GM12878 (cell line): ENCODE data around the gene ENTPD6. TPM values are rescaled to one million over a fixed set of nuclear protein-coding genes. Genes with fewer than 3 reads are reported as not detected.

Source experiments
- ATAC-seq: fragments of 200-7000 bp; cut with Tn5 transposase; 3 replicates; pipeline ENCODE4 v1.9.1; 2020; ENCODE audit warnings: mild to moderate bottlenecking, moderate library complexity
- BruUV-seq: library from RNA; stranded (reverse); fragments of 400-500 nt; replicated peaks from 2 replicates; lab custom pipeline; 2021; lab: Mats Ljungman, UMichigan
- CTCF ChIA-PET: fragments of 300-600 bp; sonication (Branson Sonifier 250); formaldehyde crosslinking; extraction: SDS; loops from one replicate; lab custom pipeline; 2021; ENCODE audit warnings: inconsistent platforms; lab: Yijun Ruan, JAX
- POLR2A ChIA-PET: fragments of 350-600 bp; formaldehyde crosslinking; extraction: SDS; loops from one replicate; lab custom pipeline; 2021; ENCODE audit warnings: inconsistent platforms; lab: Charles Lee
- RAD21 ChIA-PET: fragments of 300-600 bp; sonication (Branson Sonifier 250); formaldehyde crosslinking; loops from one replicate; lab custom pipeline; 2023; ENCODE audit warnings: antibody characterized with exemption; ENCODE audit not compliant: unreplicated experiment; lab: Charles Lee
- SMC1A ChIA-PET: fragments of 300-600 bp; sonication (Branson Sonifier 250); formaldehyde crosslinking; loops from one replicate; lab custom pipeline; 2023; ENCODE audit not compliant: unreplicated experiment, uncharacterized antibody; lab: Charles Lee
- DNase-seq: peaks from one replicate; pipeline ENCODE4 v3.0.0-alpha.2; 2011; ENCODE audit warnings: low read depth, low spot score
- FAIRE-seq: peaks from 3 replicates; lab custom pipeline; 2011; peaks lifted over from hg19 to GRCh38; lab: Jason Lieb, UNC
- H2AFZ ChIP-seq: 2 replicates; pipeline ENCODE4 v1.6.0; 2011; ENCODE audit warnings: low read depth, low read length, control low read depth; ENCODE audit not compliant: control insufficient read depth
- H3K27ac ChIP-seq: 2 replicates; pipeline ENCODE4 v1.5.1; 2011; ENCODE audit warnings: control low read depth; ENCODE audit not compliant: control insufficient read depth, insufficient read depth
- H3K27me3 ChIP-seq, 2 experiments: replicated peaks in 1 of 2; 2 replicates each; pipeline versions ENCODE4 v1.6.0 to v1.6.1; 2011; ENCODE audit warnings: low read length in 1 of 2; ENCODE audit not compliant: control insufficient read depth in 2 of 2, insufficient read depth in 2 of 2
- H3K36me3 ChIP-seq, 2 experiments: 2 replicates each; pipeline ENCODE4 v1.5.1; 2011; ENCODE audit warnings: low read length in 1 of 2; ENCODE audit not compliant: control insufficient read depth in 2 of 2, insufficient read depth in 2 of 2
- H3K4me1 ChIP-seq: 2 replicates; pipeline ENCODE4 v1.6.1; 2011; ENCODE audit warnings: mild to moderate bottlenecking, low read length, moderate library complexity, mixed read lengths; ENCODE audit not compliant: control insufficient read depth, insufficient read depth
- H3K4me2 ChIP-seq: 2 replicates; pipeline ENCODE4 v1.6.0; 2011; ENCODE audit warnings: control low read depth; ENCODE audit not compliant: control insufficient read depth, insufficient read depth
- H3K4me3 ChIP-seq: fragments of 200-600 bp; sonication (generic); 2 replicates; pipeline ENCODE4 v1.5.1; 2016
- H3K79me2 ChIP-seq: 2 replicates; pipeline ENCODE4 v1.6.0; 2011; ENCODE audit warnings: low read length; ENCODE audit not compliant: control insufficient read depth, insufficient read depth
- H3K9ac ChIP-seq: 2 replicates; pipeline ENCODE4 v1.8.0; 2011; ENCODE audit warnings: low read length, control low read depth, mixed read lengths; ENCODE audit not compliant: control insufficient read depth, insufficient read depth
- H3K9me3 ChIP-seq: replicated peaks from 3 replicates; pipeline ENCODE4 v1.5.1; 2011; ENCODE audit warnings: mild to moderate bottlenecking, low read length; ENCODE audit not compliant: control insufficient read depth, insufficient read depth
- H4K20me1 ChIP-seq: 2 replicates; pipeline ENCODE4 v1.6.0; 2011; ENCODE audit not compliant: control insufficient read depth, insufficient read depth
- EGR1 ChIP-seq, 2 experiments: IDR thresholded peaks; 1 replicate in 1 of 2; 2 replicates in 1 of 2; pipeline ENCODE4 v1.6.1; 2011 to 2012; ENCODE audit warnings: low read depth in 2 of 2, low read length in 2 of 2, borderline replicate concordance in 1 of 2, mild to moderate bottlenecking in 1 of 2, moderate library complexity in 1 of 2
- FOS ChIP-seq: IDR thresholded peaks from 3 replicates; pipeline ENCODE4 v1.6.1; 2011; ENCODE audit warnings: borderline replicate concordance; ENCODE audit not compliant: insufficient read length; ENCODE audit errors: extremely low read depth
- IKZF1 ChIP-seq: fragments of 450-650 bp; conservative IDR thresholded peaks from 2 replicates; pipeline ENCODE4 v1.6.1; 2017; ENCODE audit warnings: antibody characterized with exemption, mild to moderate bottlenecking
- NFIC ChIP-seq: IDR thresholded peaks from 2 replicates; pipeline ENCODE4 v1.6.1; 2012; ENCODE audit warnings: low read depth, mild to moderate bottlenecking, inconsistent platforms, low read length, moderate library complexity
- NFYB ChIP-seq: IDR thresholded peaks from 2 replicates; pipeline ENCODE4 v1.6.1; 2011; ENCODE audit warnings: low read depth, mild to moderate bottlenecking, low read length, improper control_type of control experiment, moderate library complexity; ENCODE audit not compliant: insufficient read depth
- RB1 ChIP-seq: fragments of 450-650 bp; formaldehyde crosslinking; IDR thresholded peaks from 2 replicates; pipeline ENCODE4 v1.6.1; 2017; ENCODE audit warnings: mild to moderate bottlenecking, borderline replicate concordance
- YBX1 ChIP-seq: fragments of 450-650 bp; IDR thresholded peaks from 2 replicates; pipeline ENCODE4 v1.6.1; 2016; ENCODE audit warnings: antibody characterized with exemption
- YY1 ChIP-seq: IDR thresholded peaks from 2 replicates; pipeline ENCODE4 v1.6.1; 2011; ENCODE audit warnings: low read depth, mild to moderate bottlenecking, low read length
- whole genome bisulfite sequencing: methylation state at CpG from one replicate; pipeline ENCODE4 v1.1.6; 2016; ENCODE audit warnings: low lambda C conversion rate; ENCODE audit not compliant: insufficient replicate concordance, insufficient coverage; ENCODE audit errors: missing lambda C conversion rate; 5-methylcytosine and 5-hydroxymethylcytosine counted together
- in situ Hi-C: fragments of 300-500 bp; cut with MboI; formaldehyde crosslinking; loops from 9 replicates; pipeline ENCODE4 v1.14.3; 2018; ENCODE audit warnings: mixed read lengths
- intact Hi-C: fragments of 100-400 bp; cut with micrococcal nuclease; formaldehyde crosslinking; loops from one replicate; pipeline ENCODE4 v1.14.2; 2022; ENCODE audit not compliant: unreplicated experiment
- polyA plus RNA-seq, 11 experiments: library from polyadenylated mRNA; depleted of rRNA in 4 of 11; unstranded in 6 of 11; stranded (reverse) in 5 of 11; fragments of >200 nt; fragmentation: Nextera tagmentation in 4 of 11; fragmentation: Illumina TruSeq in 1 of 11; extraction: Ambion mirVana in 4 of 11; extraction: Trizol in 1 of 11; gene quantifications; 1 replicate in 1 of 11; 2 replicates in 10 of 11; pipeline versions ENCODE4 v1.2.1 to v1.2.3, GENCODE V29; 2011 to 2016; ENCODE audit warnings: inconsistent platforms in 2 of 11, missing spikeins in 2 of 11, low read depth in 1 of 11
- total RNA-seq, 4 experiments: library from RNA; depleted of rRNA in 3 of 4; stranded (reverse); fragments of >200 nt in 3 of 4; fragmentation: Illumina TruSeq in 1 of 4; extraction: Trizol in 1 of 4; gene quantifications; 2 replicates each; pipeline versions ENCODE4 v1.2.1 to v1.2.3, GENCODE V29; 2013 to 2021

The ENTPD6 gene
- total and polyA plus RNA-seq, 10 of the 15 experiments (the other 5 are each of a cell fraction or from before 2014, with no cell fraction given): 0.53 to 45.4 (median 31.1) TPM

DNA sequence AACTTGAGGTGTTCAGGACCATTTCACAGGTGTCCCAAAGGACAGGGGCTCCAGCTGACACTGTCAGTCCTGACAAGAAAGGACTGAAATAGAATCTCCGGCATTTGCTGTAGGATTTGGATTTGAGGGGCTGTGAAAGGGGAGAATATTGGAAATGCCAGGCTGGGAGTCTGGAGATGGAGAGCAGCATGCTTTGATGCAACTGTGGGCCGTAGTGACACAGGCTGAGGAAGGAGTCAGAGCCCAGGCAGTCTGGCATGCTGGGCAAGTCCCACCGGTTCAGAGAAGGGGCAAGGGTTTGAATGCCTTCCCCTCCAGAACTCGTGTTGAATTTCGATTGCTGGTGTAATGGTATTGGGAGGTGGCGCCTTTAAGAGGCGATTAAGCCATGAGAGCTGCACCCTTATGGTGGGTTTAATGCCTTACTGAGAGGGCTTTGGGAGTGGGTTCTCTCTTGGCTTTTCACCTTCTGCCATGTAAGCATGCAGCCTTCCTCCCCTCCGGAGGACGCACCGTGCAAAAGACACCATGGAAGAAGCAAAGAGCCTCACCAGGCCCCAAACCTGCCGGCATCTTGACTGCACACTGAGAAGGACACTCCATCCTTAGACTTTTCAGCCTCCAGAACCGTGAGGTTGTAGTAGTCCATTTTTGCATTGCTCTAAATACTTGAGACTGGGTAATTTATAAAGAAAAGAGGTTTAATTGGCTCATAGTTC is 43.0 kb downstream of the ENTPD6 start:
- Histone ChIP-seq H3K36me3 (no peaks in the 10 kb centered on the region), H2AFZ (no peak overlapping the region), H4K20me1 (0 out of 2 replicates have a peak, but pooled peaks cover 2% of the 10 kb centered on the region), H3K4me1 (no peaks in the 10 kb centered on the region; the same call in 1 of the 2 replicates), H3K27ac (no peak overlapping the region), H3K79me2 (no peaks in the 10 kb centered on the region), H3K4me3 (no peak overlapping the region), H3K4me2 (no peak overlapping the region), H3K9ac (no peak overlapping the region), H3K9me3 (no peaks in the 10 kb centered on the region), H3K27me3 (no peaks in the 10 kb centered on the region)
- intact Hi-C loops (no loop called here), in situ Hi-C loops (no loop called here)
- SMC1A ChIA-PET: no interaction called here
- FAIRE-seq (no peak), DNase-seq (no peak), ATAC-seq (no peak)
- POLR2A ChIA-PET: no interaction called here
- BruUV-seq: no TSS peak
- 68% methylated on average over 12 of the region's 12 CpGs for WGBS
- TF ChIP-seq RB1 (no peak), EGR1 (IDR thresholded peaks at IDR 0.05; ENCODE audit: borderline replicate concordance in 1 of 2, low read depth in 2 of 2, low read length in 2 of 2) (no peak), IKZF1 (no peak), FOS (no peak), NFIC (no peak), YBX1 (no peak), YY1 (no peak), NFYB (no peak)
- RAD21 ChIA-PET: no interaction called here
- CTCF ChIA-PET: no interaction called here
